Activated CD4-positive, alpha-beta memory T cell treated with anti-CD3 and anti-CD28 coated beads, Interleukin-2, amount 10 ng/mL, durations not matched to agents 7 days and 5 days (primary cell): ENCODE data around the gene DNAJC17. TPM values are rescaled to one million over a fixed set of nuclear protein-coding genes. Genes with fewer than 3 reads are reported as not detected.

ENCODE experiments used
- CTCF ChIA-PET: fragments of 350-600 bp; sonication (Branson Sonifier 250); formaldehyde crosslinking; loops from one replicate; lab custom pipeline; 2021; ENCODE audit warnings: antibody characterized with exemption, inconsistent platforms; lab: Charles Lee
- POLR2A ChIA-PET: fragments of 350-600 bp; sonication (Branson Sonifier 250); formaldehyde crosslinking; loops from one replicate; lab custom pipeline; 2021; ENCODE audit warnings: antibody characterized with exemption; lab: Charles Lee
- DNase-seq: peaks from one replicate; pipeline ENCODE4 v3.0.0-alpha.2; 2020
- H3K27ac Mint-ChIP-seq: one replicate; pipeline ENCODE4 v1.8.0; 2021; ENCODE audit warnings: mild to moderate bottlenecking, mixed read lengths
- H3K27me3 Mint-ChIP-seq: one replicate; pipeline ENCODE4 v1.8.0; 2021; ENCODE audit warnings: mixed read lengths
- H3K36me3 Mint-ChIP-seq: one replicate; pipeline ENCODE4 v1.8.0; 2021; ENCODE audit warnings: low read depth, mixed read lengths
- H3K4me1 Mint-ChIP-seq: one replicate; pipeline ENCODE4 v1.8.0; 2021; ENCODE audit warnings: mixed read lengths
- H3K4me3 Mint-ChIP-seq: one replicate; pipeline ENCODE4 v1.8.0; 2021; ENCODE audit warnings: mild to moderate bottlenecking, mixed read lengths
- H3K9me3 Mint-ChIP-seq: one replicate; pipeline ENCODE4 v1.8.0; 2021; ENCODE audit warnings: mixed read lengths
- total RNA-seq, 2 experiments: library from RNA; stranded (reverse); gene quantifications; one replicate each; pipeline ENCODE4 v1.2.3, GENCODE V29; 2021

Gene DNAJC17, protein sequence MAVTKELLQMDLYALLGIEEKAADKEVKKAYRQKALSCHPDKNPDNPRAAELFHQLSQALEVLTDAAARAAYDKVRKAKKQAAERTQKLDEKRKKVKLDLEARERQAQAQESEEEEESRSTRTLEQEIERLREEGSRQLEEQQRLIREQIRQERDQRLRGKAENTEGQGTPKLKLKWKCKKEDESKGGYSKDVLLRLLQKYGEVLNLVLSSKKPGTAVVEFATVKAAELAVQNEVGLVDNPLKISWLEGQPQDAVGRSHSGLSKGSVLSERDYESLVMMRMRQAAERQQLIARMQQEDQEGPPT
- 10 to 100 TPM; 35.8 to 37.8 TPM for total RNA-seq

DNA sequence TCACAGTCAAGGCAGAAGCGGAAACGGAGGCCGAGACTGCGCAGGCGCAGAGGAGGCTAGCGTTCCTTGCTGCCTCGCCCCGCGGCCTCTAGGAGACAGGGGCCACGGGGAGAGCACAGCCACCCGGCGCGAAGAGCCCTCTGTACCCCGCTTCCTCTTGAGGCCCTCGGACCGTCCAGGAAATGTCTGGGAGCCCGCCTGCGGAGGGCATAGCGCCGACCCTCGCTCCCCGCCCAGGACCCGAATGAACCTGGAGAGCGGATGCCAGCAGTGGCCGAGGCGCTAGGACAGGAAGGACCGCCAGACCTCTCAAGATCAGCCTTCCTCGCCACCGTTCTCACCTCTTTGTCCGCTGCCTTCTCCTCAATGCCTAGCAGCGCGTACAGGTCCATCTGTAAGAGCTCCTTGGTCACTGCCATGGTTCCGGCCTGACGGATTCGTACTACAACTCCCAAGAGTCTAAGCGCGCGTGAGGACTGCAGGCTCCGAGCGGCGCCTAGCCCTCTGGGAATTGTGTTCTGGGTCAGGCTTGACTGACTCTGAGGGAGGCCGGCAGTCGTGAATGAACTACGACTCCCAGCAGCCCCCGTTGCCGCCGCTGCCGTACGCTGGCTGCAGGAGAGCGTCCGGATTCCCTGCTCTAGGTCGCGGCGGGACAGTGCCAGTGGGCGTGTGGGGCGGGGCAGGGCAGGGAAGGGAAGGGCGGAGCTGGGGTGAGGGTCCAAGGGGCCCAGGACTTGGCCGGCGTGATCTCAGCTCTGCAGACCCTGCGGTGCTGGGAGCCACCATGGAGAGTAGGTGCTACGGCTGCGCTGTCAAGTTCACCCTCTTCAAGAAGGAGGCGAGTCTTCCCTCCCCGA is at the start of gene DNAJC17, which contains the start of gene ZFYVE19:
Gene DNAJC17, minus strand, starts transcription at position 446 of the 860 bp plus-strand sequence. Its CDS starts 27 bp downstream, at position 419.
Gene ZFYVE19, plus strand, starts transcription at position 62 of the 860 bp plus-strand sequence. Its CDS starts 501 bp downstream, at position 563.
- POLR2A ChIA-PET, result interaction anchor here (1.0 to 2.3 kb wide), 10 partner anchors 11 to 112 kb away, joined by 3 to 15 read pairs (median 4); partner anchors contain the start of genes C15orf62 and RAD51
- DNase-seq, result peak; percentile 96
- Mint-ChIP-seq H3K27ac (peak within 1 kb of the TSS; percentile 95), H3K4me1 (peaks cover 25% of the 10 kb centered on the region), H3K4me3 (peak within 1 kb of the TSS; percentile 91), H3K36me3 (no peaks in the 10 kb centered on the region), H3K9me3 (no peaks in the 10 kb centered on the region), H3K27me3 (no peaks in the 10 kb centered on the region)
- CTCF ChIA-PET, result interaction anchor here (0.6 to 4.0 kb wide), 13 partner anchors 14 to 236 kb away, joined by 3 to 16 read pairs (median 3); partner anchors contain the start of genes GCHFR and VPS18

DNA sequence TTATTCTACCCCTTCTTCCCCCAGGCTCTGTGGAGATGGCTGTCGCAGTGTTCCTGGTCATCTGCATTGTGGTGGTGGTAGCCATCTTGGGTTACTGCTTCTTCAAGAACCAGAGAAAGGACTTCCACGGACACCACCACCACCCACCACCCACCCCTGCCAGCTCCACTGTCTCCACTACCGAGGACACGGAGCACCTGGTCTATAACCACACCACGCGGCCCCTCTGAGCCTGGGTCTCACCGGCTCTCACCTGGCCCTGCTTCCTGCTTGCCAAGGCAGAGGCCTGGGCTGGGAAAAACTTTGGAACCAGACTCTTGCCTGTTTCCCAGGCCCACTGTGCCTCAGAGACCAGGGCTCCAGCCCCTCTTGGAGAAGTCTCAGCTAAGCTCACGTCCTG is 49.5 kb upstream of the DNAJC17 start:
- H3K27ac Mint-ChIP-seq, result no peak overlapping the region
- DNase-seq, result no peak
- H3K4me1 Mint-ChIP-seq, result peaks cover 18% of the 10 kb centered on the region
- H3K36me3 Mint-ChIP-seq, result no peaks in the 10 kb centered on the region
- ChIA-PET CTCF (interaction anchor here (0.6 to 9.9 kb wide), 9 partner anchors 25 to 374 kb away, joined by 3 to 216 read pairs (median 10); partner anchors contain the start of genes CHP1 and EXD1), POLR2A (interaction anchor here (0.5 to 3.8 kb wide), 4 partner anchors 12 to 38 kb away, joined by 3 to 51 read pairs (median 4); partner anchors contain the start of genes PPP1R14D, SPINT1 and VPS18)
- H3K27me3 Mint-ChIP-seq, result no peaks in the 10 kb centered on the region
- H3K9me3 Mint-ChIP-seq, result no peaks in the 10 kb centered on the region
- no peak overlapping the region for H3K4me3 Mint-ChIP-seq

- Mint-ChIP-seq H3K27me3 (peaks cover 1% of the 10 kb centered on the region), H3K4me1 (peaks cover 18% of the 10 kb centered on the region), H3K36me3 (no peaks in the 10 kb centered on the region), H3K4me3 (no peak overlapping the region), H3K27ac (no peak overlapping the region), H3K9me3 (no peaks in the 10 kb centered on the region)
- POLR2A ChIA-PET, result interaction anchor here (1.7 kb wide), 1 partner anchor 38 kb away, joined by 8 read pairs; the partner anchor contains the start of gene VPS18
- CTCF ChIA-PET, result interaction anchor here (0.8 to 9.9 kb wide), 4 partner anchors 11 to 39 kb away, joined by 3 to 216 read pairs (median 9); partner anchors contain the start of gene VPS18
- DNase-seq, result no peak
Observed at GRCh38 chr15:40855706-40856234, 48.5 kb upstream of the DNAJC17 start.

DNA sequence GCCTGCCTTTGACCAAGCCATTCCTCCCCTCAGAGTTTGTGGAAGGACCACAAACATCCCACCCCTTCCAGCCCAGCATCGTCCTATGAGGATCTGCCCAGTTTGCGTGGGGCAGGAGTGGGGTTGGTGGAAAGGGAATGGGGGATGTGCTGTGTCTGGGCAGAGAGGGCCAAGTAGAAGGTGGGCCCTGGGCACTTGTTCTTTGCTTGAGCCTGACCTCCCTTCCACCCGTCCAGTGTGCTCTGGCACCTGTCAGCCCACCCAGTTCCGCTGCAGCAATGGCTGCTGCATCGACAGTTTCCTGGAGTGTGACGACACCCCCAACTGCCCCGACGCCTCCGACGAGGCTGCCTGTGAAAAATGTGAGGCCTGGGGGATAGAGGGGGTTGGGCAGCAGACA is 46.9 kb upstream of the DNAJC17 start:
- ChIA-PET POLR2A (interaction anchor here (1.0 kb wide), 1 partner anchor 10 kb away, joined by 3 read pairs; the partner anchor contains the start of gene SPINT1), CTCF (interaction anchor here (1.7 to 9.9 kb wide), 2 partner anchors 36 to 41 kb away, joined by 15 to 216 read pairs; partner anchors contain the start of gene VPS18)
- Mint-ChIP-seq H3K4me1 (peaks cover 15% of the 10 kb centered on the region), H3K27me3 (peaks cover 1% of the 10 kb centered on the region), H3K4me3 (no peak overlapping the region), H3K27ac (no peak overlapping the region), H3K36me3 (no peaks in the 10 kb centered on the region), H3K9me3 (no peaks in the 10 kb centered on the region)
- no peak for DNase-seq

DNA sequence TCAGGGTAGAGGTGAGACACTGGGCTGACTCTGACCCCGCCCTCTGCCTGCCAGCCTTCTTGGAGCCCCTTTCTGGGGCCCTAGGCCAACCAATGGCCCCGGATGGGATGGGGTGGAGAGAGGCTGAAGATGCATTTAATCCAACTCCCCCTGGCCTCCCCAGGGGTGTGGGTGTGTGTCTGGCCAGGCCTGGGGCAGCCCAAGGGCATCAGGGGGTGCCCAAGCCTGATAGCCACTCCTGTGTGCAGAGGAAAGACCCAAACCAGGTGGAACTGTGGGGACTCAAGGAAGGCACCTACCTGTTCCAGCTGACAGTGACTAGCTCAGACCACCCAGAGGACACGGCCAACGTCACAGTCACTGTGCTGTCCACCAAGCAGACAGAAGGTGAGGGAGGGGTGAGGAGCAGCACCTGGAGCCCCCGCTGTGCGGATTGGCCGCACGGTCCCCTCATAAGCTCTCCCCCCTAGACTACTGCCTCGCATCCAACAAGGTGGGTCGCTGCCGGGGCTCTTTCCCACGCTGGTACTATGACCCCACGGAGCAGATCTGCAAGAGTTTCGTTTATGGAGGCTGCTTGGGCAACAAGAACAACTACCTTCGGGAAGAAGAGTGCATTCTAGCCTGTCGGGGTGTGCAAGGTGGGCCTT is 46.1 kb upstream of the DNAJC17 start:
- no peaks in the 10 kb centered on the region for H3K36me3 Mint-ChIP-seq
- no peak for DNase-seq
- H3K4me1 Mint-ChIP-seq, result peaks cover 9% of the 10 kb centered on the region
- no peak overlapping the region for H3K27ac Mint-ChIP-seq
- no peaks in the 10 kb centered on the region for H3K9me3 Mint-ChIP-seq
- H3K4me3 Mint-ChIP-seq, result no peak overlapping the region
- peaks cover 1% of the 10 kb centered on the region for H3K27me3 Mint-ChIP-seq
- ChIA-PET CTCF (interaction anchor here (9.9 kb wide), 1 partner anchor 37 kb away, joined by 216 read pairs; no protein-coding TSS in a partner anchor), POLR2A (no interaction called here)

- ChIA-PET CTCF (interaction anchor here (1.0 to 9.9 kb wide), 2 partner anchors 33 to 38 kb away, joined by 5 to 216 read pairs; no protein-coding TSS in a partner anchor), POLR2A (no interaction called here)
- no peaks in the 10 kb centered on the region for H3K36me3 Mint-ChIP-seq
- H3K9me3 Mint-ChIP-seq, result no peaks in the 10 kb centered on the region
- peaks cover 1% of the 10 kb centered on the region for H3K27me3 Mint-ChIP-seq
- peaks cover 2% of the 10 kb centered on the region for H3K4me1 Mint-ChIP-seq
- no peak overlapping the region for H3K27ac Mint-ChIP-seq
- DNase-seq, result no peak
- no peak overlapping the region for H3K4me3 Mint-ChIP-seq
Observed at GRCh38 chr15:40852529-40852928, 45.3 kb upstream of the DNAJC17 start.

DNA sequence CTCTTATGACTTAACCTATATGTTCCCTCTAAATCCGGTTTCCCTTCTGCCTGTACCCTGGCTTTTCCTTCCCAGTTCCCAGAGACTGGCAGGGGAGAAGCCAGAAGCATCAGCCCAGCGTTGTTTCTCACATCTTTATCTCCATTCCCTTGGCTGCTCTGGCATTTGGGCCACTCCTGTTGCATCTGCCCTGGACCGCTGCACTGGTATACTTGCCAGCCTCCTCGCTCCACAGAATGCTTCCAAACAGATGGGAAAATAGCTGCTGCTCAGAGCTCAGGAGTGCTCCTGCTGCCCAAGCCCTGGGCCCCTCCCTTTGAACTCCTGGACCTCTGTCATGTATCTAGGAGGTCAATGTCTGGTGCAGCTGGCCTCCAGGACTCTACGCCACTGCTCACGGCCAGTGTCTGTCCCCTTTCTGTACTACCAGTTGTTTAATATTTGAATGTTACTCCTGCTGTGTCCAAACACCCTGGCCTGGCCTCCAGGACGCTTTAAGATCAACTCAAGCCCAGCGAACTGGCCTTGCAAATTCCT is 43.4 kb upstream of the DNAJC17 start:
- Mint-ChIP-seq H3K4me1 (peaks cover 12% of the 10 kb centered on the region), H3K4me3 (no peak overlapping the region), H3K27ac (no peak overlapping the region), H3K27me3 (peaks cover 3% of the 10 kb centered on the region), H3K36me3 (no peaks in the 10 kb centered on the region), H3K9me3 (no peaks in the 10 kb centered on the region)
- DNase-seq, result no peak
- POLR2A ChIA-PET, result no interaction called here
- CTCF ChIA-PET, result interaction anchor here (2.3 kb wide), 1 partner anchor 8 kb away, joined by 22 read pairs; no protein-coding TSS in a partner anchor

GRCh38 chr15:40847223-40847961 is 40.1 kb upstream of the DNAJC17 start:
- Mint-ChIP-seq H3K4me1 (peaks cover 24% of the 10 kb centered on the region), H3K9me3 (no peaks in the 10 kb centered on the region), H3K27me3 (peaks cover 18% of the 10 kb centered on the region), H3K36me3 (no peaks in the 10 kb centered on the region), H3K4me3 (no peak overlapping the region), H3K27ac (no peak overlapping the region)
- DNase-seq, result no peak
- POLR2A ChIA-PET, result no interaction called here
- CTCF ChIA-PET, result interaction anchor here (0.5 to 1.7 kb wide), 2 partner anchors 11 to 1938 kb away, joined by 3 to 13 read pairs; no protein-coding TSS in a partner anchor

GRCh38 chr15:40846841-40847222 is 39.6 kb upstream of the DNAJC17 start:
- ChIA-PET POLR2A (no interaction called here), CTCF (interaction anchor here (0.5 to 1.7 kb wide), 2 partner anchors 12 to 1938 kb away, joined by 3 to 13 read pairs; no protein-coding TSS in a partner anchor)
- H3K36me3 Mint-ChIP-seq, result no peaks in the 10 kb centered on the region
- no peak for DNase-seq
- peaks cover 23% of the 10 kb centered on the region for H3K27me3 Mint-ChIP-seq
- H3K27ac Mint-ChIP-seq, result no peak overlapping the region
- peaks cover 24% of the 10 kb centered on the region for H3K4me1 Mint-ChIP-seq
- no peaks in the 10 kb centered on the region for H3K9me3 Mint-ChIP-seq
- no peak overlapping the region for H3K4me3 Mint-ChIP-seq

- Mint-ChIP-seq H3K4me1 (peaks cover 24% of the 10 kb centered on the region), H3K9me3 (no peaks in the 10 kb centered on the region), H3K4me3 (no peak overlapping the region), H3K27ac (no peak overlapping the region), H3K27me3 (peaks cover 30% of the 10 kb centered on the region), H3K36me3 (no peaks in the 10 kb centered on the region)
- CTCF ChIA-PET, result interaction anchor here (2.5 kb wide), 1 partner anchor 13 kb away, joined by 20 read pairs; no protein-coding TSS in a partner anchor
- DNase-seq, result no peak
- POLR2A ChIA-PET, result interaction anchor here (1.4 kb wide), 1 partner anchor 151 kb away, joined by 3 read pairs; no protein-coding TSS in a partner anchor
Observed at GRCh38 chr15:40845511-40846284, 38.4 kb upstream of the DNAJC17 start.
